Right atrium auricular region (tissue), 2 donors: Measurements from ENCODE around the gene OR52L1. TPM values are rescaled to one million over a fixed set of nuclear protein-coding genes. Genes with fewer than 3 reads are reported as not detected.
"Not testable (repeated sequence)": the region's sequence is repeated elsewhere in the genome, so short reads cannot be mapped to it uniquely, and the experiment has no call there.

ENCODE experiments used
- DNase-seq: peaks from one replicate; pipeline ENCODE4 v3.0.0-alpha.2; 2019; ENCODE audit warnings: low spot score
- H3K27ac ChIP-seq, 2 donors: fragments of 200-600 bp; sonication (generic); 1 replicate in 1 of 2; 2 replicates in 1 of 2; pipeline ENCODE4 v1.5.1; 2016 to 2019
- H3K27me3 ChIP-seq, 2 donors: fragments of 200-600 bp; sonication (generic); one replicate each; pipeline versions ENCODE4 v1.5.1 to v1.6.0; 2017 to 2019
- H3K36me3 ChIP-seq: fragments of 200-600 bp; sonication (generic); one replicate; pipeline ENCODE4 v1.5.1; 2016
- H3K4me1 ChIP-seq, 2 donors: fragments of 200-600 bp; sonication (generic); one replicate each; pipeline versions ENCODE4 v1.5.1 to v1.6.0; 2017 to 2019
- H3K4me3 ChIP-seq, 2 donors: fragments of 200-600 bp; sonication (generic); 1 replicate in 1 of 2; 2 replicates in 1 of 2; pipeline ENCODE4 v1.5.1; 2017 to 2019; ENCODE audit warnings: mild to moderate bottlenecking in 1 of 2, moderate library complexity in 1 of 2
- H3K9me3 ChIP-seq, 2 donors: fragments of 200-600 bp; sonication (generic); one replicate each; pipeline ENCODE4 v1.5.1; 2019
- CTCF ChIP-seq, 2 donors: fragments of 200-600 bp; sonication (generic); IDR thresholded peaks; one replicate each; pipeline ENCODE4 v1.5.1; 2019; ENCODE audit warnings: antibody characterized with exemption in 2 of 2
- total RNA-seq, 2 donors: library from RNA; depleted of rRNA; stranded (reverse); fragments of >200 nt; gene quantifications; one replicate each; pipeline ENCODE4 v1.1.0, GENCODE V29; 2016

OR52L1 gene
- total RNA-seq, 2 donors from 2014 or later: not detected

GRCh38 chr11:5967708-5968107 is 19.1 kb downstream of the OR52L1 start:
- H3K4me3 ChIP-seq: no peak overlapping the region
- no peaks in the 10 kb centered on the region for H3K27me3 ChIP-seq
- no peaks in the 10 kb centered on the region for H3K4me1 ChIP-seq
- peaks cover 0 to 14% of the 10 kb centered on the region in 2 donors for H3K9me3 ChIP-seq
- no peak overlapping the region for H3K27ac ChIP-seq
- H3K36me3 ChIP-seq: no peaks in the 10 kb centered on the region
- TF ChIP-seq CTCF (IDR thresholded peaks at IDR 0.05): no peak
- no peak for DNase-seq

GRCh38 chr11:5966958-5967357 is 19.8 kb downstream of the OR52L1 start:
- no peak overlapping the region for H3K27ac ChIP-seq
- TF ChIP-seq CTCF (IDR thresholded peaks at IDR 0.05): no peak

GRCh38 chr11:5960704-5961320 is 26.0 kb downstream of the OR52L1 start:
- not testable (repeated sequence) for H3K4me3 ChIP-seq, H3K36me3 ChIP-seq, DNase-seq, H3K27me3 ChIP-seq, H3K4me1 ChIP-seq, H3K27ac ChIP-seq
- H3K9me3 ChIP-seq: peaks cover 0 to 26% of the 10 kb centered on the region in 2 donors

More at GRCh38 chr11:5966958-5967357, 19.8 kb downstream of the OR52L1 start:
- H3K36me3 ChIP-seq: no peaks in the 10 kb centered on the region
- no peak for DNase-seq
- peaks cover 0 to 14% of the 10 kb centered on the region in 2 donors for H3K9me3 ChIP-seq
- no peaks in the 10 kb centered on the region for H3K4me1 ChIP-seq
- H3K4me3 ChIP-seq: no peak overlapping the region
- H3K27me3 ChIP-seq: no peaks in the 10 kb centered on the region

- no peaks in the 10 kb centered on the region for H3K36me3 ChIP-seq
- H3K4me1 ChIP-seq: no peaks in the 10 kb centered on the region
- DNase-seq: no peak
- H3K4me3 ChIP-seq: no peak overlapping the region
- H3K9me3 ChIP-seq: peaks cover 0 to 12% of the 10 kb centered on the region in 2 donors
- TF ChIP-seq CTCF (IDR thresholded peaks at IDR 0.05): no peak
- no peak overlapping the region for H3K27ac ChIP-seq
- H3K27me3 ChIP-seq: no peaks in the 10 kb centered on the region
These were observed 31.2 kb downstream of the OR52L1 start for GRCh38 chr11:5955586-5955985.

GRCh38 chr11:5941951-5942350 is 44.8 kb downstream of the OR52L1 start, which contains the start of gene OR56A3:
OR56A3 (plus strand) TSS chr11:5942251; CDS start chr11:5947347, 5,096 bp downstream.
- Histone ChIP-seq H3K27me3 (no peaks in the 10 kb centered on the region), H3K9me3 (no peaks in the 10 kb centered on the region), H3K4me3 (no peak within 1 kb of the TSS), H3K4me1 (no peaks in the 10 kb centered on the region), H3K27ac (no peak within 1 kb of the TSS), H3K36me3 (no peaks in the 10 kb centered on the region)
- TF ChIP-seq CTCF (IDR thresholded peaks at IDR 0.05): no peak
- DNase-seq: no peak

- Histone ChIP-seq H3K36me3 (no peaks in the 10 kb centered on the region), H3K4me1 (no peaks in the 10 kb centered on the region), H3K27ac (no peak overlapping the region), H3K27me3 (no peaks in the 10 kb centered on the region), H3K4me3 (no peak overlapping the region), H3K9me3 (no peaks in the 10 kb centered on the region)
- no peak for DNase-seq
- TF ChIP-seq CTCF (IDR thresholded peaks at IDR 0.05): no peak
These were observed 46.0 kb downstream of the OR52L1 start for GRCh38 chr11:5940748-5941147.
